Stimulated activated CD4-positive, alpha-beta T cell treated with anti-CD3 and anti-CD28 coated beads, Interleukin-4, amount 100 ng/mL, for 48 hours (primary cell): ENCODE data around the gene TMEM69.
"Not testable (repeated sequence)": the region's sequence is repeated elsewhere in the genome, so short reads cannot be mapped to it uniquely, and the experiment has no call there.

Source experiments
- DNase-seq, 2 donors: peaks; one replicate each; pipeline ENCODE4 v3.0.0-alpha.2; 2020; ENCODE audit warnings: low read depth in 2 of 2

TMEM69 gene, protein sequence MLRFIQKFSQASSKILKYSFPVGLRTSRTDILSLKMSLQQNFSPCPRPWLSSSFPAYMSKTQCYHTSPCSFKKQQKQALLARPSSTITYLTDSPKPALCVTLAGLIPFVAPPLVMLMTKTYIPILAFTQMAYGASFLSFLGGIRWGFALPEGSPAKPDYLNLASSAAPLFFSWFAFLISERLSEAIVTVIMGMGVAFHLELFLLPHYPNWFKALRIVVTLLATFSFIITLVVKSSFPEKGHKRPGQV

DNA sequence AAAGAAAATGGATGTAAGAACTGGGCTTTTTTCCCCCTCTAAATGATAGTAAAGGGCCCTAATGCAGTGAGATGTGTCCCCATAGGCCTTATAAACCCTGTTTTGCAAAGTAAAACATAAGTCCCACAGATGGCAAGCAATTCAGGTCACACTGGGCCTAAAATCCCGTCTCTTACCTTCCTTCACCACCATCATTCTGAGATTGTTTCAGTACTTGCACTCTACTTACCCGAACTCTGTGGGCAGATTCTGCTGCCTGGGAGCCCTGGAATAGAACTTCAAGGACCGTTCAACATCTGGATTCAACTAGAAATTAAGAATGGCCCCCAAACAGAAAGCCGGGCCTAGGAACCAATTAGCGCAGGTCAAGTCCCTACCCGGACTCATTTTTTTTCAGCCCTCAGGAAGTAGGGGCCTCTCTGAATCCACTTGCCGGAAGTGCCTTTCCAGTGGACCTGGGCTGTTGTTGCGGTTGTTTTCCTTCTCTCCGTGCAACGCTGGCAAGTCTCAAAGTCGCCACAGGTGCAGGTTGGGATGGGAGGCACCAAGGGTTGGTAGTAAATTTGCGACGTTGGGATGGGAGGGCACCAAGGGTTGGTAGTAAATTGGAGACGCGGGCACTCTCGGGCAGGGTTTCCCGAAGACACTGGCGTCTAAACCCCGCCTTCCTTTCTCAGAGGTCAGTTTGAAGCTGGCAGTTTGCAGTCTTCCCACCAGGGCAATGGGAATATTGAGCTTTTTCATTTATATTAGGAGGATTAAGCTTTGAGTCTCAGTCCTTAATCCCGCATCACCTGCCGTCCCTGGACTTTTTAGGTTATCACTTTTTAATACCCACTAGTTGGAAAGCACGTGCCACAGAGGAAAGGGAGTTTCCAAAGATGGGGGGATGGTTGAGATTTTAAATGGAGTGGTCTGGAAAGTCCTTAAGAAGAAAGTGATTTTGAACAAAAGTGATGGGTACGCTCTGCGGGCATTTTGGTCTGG, at the start of gene TMEM69:
Gene TMEM69, plus strand, starts transcription at position 428 of the 987 bp plus-strand sequence. CDS start 2,888 bp downstream, outside the sequence.
- DNase-seq, result peak; percentile 58 to 67

DNA sequence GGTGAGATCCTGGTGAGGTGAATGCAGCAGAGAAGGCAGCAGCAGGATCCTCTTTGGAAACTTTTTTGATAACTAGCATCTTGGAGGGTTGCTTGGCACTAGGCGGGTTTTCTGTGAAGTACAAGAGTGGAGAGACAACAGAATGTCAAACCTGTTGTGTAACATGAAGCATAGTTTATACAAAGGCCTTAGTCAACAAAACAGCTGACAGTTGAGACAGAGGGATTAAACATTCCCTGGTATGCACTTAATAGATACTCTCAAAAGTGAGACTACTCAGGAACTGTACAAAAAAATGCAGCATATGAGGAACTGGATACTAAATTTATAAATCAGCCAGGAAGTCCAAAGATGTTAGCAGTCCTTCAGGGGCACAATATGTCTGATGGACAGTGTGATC, 47.7 kb upstream of the TMEM69 start:
- DNase-seq, result no peak

DNA sequence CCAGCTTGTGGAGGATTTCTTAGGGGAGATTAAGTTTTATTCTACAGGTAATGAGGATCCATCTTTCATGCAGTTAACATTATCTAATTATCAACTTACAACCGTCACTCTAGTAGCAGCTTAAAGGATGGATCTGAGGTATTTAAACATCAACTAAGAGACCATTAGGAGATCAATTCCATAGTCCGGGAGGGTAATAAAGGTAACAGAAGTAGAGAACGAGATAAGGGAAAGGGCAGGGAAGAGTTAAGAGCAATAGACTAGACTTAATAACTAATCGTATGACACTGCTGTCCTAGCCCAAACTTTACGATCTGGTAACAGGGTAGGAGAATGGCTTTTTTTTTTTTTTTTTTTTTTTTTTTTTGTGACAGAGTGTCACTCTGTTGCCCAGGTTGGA, 44.7 kb upstream of the TMEM69 start:
- DNase-seq, result no peak

DNA sequence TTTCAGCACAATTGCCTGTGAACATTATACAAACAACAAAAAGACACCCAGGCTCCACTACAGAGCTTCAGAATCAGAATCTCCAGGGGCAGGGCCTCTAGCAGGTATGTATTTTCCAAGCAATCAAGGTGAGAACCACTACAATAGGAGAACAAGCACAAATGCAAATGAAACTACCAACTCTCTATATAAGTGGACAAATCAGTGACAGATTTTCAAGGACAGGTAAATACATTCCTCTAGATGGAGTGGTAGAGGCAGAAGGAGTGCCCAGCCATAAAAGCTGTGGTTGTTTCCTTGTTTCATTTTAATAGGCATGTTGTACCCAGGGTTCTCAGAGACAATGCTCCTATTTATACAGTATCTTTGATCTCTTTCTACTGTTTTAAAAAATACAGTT, 44.0 kb upstream of the TMEM69 start:
- DNase-seq, result no peak

DNA sequence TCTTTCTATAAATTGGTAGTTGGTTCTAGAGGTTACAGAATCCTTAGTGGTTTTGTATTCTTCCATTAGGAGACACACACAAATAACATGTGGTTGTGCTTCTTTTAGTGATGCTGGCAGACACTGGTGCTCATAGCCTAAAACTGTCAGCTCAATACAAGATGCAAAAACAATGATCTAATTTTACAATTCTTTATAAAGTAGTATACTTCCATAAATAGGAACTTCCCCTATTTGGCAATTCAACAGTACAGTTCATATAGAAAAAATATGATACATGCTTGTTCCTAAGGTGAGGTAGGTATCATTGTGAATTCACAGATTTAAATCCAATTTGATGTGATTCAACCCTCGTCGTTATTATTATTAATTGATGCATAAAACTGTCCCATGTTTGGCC, 43.3 kb upstream of the TMEM69 start:
- DNase-seq, result no peak

DNA sequence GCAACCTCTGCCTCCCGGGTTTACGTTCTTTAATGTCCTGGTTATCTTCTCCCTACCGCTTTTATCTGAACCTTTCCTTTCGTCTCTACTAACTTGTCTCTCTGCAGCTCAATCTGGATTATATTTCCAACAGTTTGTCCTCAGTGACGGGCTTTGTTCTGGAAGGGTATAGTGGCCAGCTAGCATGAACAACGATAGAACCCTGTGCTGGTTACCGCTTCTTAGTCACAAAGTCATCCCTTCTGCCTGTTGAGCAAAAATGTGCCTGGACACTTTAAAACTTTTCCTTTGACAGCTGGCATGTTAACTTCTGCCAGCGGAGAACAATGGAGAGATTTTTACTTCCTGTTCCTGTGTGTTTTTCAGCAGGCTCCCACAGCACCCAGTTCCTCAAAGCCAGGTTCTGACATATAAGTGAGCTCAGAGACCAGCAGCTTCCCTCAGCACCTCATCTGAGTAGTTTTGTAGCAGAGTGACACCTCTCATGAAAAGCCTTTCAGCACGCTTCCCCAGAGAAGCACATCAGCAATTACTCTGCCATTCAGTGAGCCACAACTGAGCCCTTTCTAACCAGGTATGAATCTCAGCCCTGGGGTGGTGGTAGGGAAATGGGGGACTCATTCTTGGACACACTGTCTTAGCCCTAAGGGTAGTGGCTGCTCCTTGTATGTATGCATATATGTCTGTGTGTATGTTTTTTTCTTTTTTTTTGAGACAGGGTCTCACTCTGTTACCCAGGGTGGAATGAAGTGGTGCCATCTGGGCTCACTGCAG, 40.5 kb upstream of the TMEM69 start:
- no peak for DNase-seq

DNA sequence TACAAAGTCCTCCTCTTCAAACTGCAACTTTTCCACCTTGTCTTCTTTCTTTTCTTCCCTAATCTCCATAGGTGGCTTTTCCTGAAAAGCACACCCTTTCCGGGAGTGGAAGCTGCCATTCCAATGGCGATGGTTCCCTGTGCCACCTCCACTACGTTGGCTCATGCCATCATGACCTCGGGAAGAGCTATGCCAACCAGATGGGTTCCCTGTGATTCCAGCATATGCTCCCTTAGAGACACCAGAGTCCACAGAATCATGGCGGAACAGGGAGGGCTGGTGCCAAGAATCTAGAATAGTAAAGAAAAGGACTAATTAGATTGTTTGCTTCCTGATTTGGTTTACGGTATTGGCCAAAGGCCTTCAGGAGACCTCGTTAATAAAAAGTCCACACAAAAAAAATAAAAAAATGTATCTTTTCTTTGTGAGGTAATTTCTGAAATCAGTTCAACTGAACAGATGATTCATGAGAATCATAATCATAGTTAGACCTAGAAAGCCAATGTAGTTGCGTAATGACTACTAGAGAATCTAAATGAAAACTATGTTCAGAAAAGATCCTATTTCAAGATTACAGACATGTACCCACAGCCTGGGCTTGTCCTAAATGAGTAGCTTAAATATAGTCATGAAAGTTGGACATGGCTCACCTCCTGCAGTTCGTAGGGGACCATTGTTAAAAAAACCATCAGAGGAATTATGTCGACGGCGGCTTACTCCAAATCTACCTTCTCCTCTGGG, 33.3 kb upstream of the TMEM69 start:
- no peak for DNase-seq

DNA sequence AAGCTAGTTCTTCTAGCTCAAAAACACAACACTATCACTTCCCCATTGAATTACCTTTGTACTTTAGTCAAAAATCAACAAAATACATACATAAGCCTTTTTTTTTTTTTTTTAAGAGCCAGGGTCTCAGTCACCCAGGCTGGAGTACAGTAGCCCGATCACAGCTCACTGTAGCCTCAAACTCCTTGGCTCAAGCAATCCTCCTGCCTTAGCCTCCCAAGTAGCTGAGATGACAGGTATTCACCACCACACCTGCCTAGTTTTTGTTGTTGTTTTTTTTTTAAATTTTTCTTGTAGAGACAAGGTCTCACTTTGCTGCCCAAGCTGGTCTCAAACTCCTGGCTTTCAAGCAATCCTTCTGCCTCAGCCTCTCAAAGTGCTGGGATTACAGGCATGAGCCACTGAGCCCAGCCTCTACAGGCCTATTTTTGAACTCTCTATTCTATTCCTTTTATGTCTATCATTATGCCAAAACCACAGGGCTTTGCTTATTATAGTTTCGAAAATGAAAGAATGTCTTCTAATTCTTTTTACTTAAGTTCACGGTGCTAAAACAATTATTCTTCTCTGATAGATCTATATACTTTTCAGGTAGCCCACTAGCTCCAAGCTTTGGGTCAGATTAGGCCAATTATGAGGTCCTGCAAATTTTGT, 31.3 kb upstream of the TMEM69 start:
- no peak for DNase-seq

DNA sequence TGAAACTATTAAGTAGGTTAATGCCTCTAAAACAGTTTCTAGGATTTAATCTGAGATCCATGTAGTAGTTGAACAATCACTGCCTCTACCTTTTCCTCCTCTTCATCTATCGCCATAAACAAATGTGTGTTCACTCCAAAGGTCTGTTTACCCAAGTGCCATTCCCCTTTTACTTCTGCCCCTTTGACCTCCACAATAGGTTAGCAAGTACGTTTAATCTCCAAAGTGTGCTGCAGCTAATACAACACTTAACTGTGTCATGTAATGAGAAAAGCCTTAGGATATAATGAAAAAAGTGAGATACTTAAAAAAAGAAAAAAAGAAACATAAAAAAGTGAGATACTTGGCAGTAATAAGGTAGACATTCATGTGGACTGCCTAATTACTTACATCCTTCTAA, 29.8 kb upstream of the TMEM69 start:
- no peak for DNase-seq

DNA sequence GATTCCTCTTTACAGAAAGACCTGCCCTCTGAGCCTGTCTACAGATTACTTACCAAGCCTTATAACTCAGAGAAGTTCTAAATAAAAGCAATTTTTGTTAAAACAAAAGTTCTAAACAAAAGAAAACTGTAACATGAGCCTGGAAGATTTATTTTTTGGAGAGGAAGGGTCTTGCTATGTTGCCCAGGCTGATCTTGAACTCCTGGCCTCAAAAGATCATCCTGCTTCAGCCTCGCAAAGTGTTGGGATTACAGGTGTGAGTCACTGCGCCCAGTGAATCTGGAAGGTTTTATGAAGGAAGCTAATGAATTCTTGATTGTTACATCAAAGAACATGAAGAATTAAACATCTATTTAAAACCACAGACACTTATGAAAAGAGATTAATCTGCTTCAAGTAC, 28.8 kb upstream of the TMEM69 start:
- no peak for DNase-seq

DNA sequence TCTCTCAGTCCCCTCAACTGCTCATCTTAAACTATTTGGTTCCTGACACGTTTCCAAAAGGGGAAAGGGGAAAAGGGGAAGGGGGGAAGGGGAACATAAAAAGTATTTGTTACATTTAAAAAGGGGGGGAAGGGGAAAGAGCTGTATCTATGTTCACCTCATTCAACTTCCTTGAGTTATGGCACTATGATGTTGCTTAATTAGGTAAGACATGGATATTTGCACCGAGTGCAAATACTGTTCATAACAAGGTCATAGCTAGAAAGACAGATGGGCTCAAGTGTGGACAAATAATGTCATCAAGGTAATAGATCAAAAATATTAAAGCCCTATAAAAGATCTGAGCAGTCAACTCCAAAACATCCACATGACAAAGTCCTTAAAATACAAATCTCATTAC, 27.6 kb upstream of the TMEM69 start:
- DNase-seq, result no peak

DNA sequence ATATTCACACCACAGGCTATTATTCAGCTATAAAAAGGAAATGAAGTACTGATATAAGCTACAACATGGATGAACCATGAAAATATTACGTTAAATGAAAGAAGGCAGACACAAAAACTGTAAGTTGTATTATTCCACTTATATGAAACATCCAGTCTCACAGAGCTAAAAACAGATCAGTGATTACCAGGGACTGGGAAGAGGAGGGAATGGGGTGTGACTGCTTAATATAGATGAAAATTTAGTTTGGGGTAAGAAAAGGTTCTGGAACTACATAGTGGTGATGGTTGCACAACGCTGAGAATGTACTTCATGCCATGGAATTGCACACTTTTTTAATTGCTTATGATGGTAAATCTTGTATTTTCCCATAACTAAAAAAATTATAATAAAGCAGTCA, 21.1 kb upstream of the TMEM69 start:
- no peak for DNase-seq

DNA sequence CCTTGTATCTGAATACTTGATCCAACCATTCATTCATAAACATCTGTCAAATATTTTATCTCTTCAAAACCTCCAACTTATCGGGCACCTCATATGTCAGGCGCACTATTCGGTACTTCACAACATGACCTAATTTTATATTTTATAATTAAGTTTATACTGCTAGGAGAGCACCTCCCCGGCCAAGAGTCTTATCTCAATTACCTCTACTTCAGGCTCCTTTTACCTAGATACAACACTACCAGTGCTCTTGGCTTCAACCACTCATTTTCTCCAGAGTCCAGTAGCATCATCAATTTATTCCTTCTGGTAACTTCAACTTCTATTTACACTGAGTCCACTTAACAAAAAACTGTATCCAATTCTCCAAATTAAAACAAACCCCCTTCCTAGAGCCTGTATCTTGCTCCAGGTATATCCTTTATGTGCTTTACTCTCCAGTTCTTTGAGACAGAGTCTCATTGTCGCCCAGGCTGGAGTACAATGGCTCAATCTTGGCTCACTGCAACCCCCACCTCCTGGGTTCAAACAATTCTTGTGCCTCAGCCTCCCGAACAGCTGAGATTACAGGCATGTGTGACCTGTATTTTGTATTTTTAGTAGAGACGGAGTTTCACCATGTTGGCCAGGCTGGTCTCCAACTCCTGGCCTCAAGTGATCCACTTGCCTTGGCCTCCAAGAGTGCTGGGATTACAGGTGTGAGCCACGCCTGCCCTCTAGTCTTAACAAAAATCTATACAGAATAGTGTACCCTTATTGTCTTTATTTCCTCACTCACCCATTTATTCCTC, 20.5 kb upstream of the TMEM69 start:
- DNase-seq, result no peak

DNA sequence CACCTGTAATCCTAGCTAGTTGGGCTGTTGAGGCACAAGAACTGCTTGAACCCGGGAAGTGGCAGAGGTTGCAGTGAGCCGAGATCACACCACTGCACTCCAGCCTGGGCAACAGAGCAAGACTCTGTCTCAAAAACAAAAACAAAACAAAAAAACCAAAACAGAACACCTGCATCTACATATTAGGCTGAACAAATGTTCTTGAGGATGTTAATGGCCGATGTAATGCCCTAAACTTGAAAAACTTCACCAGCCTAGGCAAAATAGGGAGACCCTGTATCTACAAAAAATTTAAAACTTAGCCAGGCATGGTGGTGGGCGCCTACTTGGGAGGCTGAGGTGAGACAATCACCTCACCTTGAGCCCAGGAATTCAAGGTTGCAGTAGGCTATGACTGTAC, 19.5 kb upstream of the TMEM69 start:
- no peak for DNase-seq

DNA sequence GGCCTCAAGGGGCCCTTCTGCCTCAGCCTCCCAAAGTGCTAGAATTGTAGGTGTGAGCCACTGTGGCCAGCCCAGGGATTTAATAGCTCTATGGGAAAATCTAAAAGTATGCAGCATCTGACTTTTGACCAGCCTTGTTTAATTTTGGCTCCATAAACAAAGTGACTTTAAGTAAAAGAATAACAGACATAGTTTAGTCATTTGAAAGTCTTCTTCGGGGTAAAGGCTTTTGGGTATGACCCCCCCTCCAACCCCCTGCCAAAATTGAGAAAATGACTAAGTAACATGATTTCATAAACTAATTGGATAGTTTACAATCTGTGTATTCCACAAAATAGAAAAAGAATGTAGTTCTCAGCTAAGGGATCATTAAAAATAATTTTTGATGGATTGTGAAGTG, 18.6 kb upstream of the TMEM69 start:
- DNase-seq, result no peak

DNA sequence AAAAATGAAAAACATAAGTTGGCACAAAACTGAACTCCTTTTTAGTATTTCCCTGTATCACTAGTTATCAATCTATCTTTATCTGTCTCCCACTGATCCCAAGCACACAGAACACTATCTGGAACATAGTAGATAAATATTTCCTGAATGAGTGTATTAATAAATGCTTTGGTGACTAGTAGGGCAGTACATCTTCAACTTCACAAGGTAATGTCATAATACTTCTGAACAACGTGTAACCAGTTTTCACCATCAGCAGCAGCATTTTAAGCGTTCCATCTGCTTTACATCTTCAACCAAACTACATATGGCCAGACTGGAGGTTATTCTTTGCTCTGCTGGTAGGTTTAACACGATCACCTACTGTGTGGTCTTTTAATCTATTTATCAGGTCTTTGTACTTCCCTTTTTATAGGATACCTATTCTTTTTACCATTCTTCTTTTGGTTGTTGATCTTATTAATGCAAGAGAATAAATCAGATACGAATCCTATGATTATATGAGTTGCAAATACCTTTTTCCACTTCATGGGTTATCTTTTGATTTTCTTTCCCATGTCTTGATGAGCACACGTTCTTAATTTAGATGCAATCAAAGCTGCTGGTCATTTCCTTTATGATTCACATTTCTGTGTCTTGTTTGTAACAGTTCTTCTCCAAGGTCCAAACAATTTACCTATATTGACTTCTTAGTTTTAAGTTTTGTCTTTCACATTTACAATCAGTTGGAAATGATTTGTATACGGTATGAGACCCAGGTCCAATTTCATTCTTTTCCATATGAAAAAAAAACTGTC, 17.9 kb upstream of the TMEM69 start:
- DNase-seq, result no peak

DNA sequence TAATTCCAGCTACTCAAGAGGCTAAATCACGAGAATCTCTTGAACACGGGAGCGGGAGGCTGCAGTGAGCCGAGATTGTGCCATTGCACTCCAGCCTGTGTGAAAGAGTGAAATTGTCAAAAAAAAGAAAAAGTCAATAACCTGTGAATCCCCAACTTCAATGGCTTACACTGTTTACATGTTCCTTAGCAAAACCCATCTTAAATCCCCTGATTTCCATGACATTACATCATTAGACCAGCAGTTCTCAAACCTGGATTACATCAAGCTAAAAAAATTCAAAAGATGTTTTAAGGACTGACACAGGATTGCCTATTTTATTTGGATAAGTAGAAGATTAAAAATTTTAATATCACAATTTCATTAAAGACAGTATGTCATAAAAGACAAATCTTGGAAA, 14.0 kb upstream of the TMEM69 start:
- no peak for DNase-seq

DNA sequence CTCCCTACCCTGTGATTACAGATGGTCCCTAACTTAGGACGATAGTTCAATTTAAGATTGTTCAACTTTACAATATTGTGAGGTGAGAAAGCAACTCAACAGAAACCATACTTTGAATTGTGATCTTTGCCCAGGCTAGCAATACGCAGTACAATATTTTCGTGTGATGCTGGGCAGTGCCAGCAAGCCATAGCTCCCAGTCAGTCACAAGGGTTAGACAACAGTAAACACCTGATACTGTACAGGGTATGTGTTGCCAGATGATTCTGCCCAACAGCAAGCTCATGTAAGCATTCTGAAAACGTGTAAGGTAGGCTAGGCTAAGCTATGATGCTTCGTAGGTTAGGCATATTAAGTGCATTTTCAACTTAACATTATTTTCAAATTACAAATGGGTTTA, 13.5 kb upstream of the TMEM69 start:
- DNase-seq, result no peak

DNA sequence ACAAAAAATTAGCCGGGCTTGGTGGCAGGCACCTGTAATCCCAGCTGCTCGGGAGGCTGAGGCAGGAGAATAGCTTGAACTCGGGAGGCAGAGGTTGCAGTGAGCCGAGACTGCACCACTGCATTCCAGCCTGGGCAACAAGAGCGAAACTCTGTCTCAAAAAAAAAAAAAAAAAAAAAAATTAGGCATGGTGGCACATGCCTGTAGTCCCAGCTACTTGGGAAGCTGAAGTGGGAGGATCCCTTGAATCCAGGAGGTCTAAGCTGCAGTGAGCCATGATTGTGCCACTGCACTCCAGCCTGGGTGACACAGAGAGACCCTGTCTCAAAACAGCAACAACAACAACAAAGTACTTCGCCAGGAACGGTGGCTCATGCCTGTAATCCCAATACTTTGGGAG, 11.4 kb upstream of the TMEM69 start:
- not testable (repeated sequence) for DNase-seq
